ENCODE results near the gene EFCAB7.

DNA sequence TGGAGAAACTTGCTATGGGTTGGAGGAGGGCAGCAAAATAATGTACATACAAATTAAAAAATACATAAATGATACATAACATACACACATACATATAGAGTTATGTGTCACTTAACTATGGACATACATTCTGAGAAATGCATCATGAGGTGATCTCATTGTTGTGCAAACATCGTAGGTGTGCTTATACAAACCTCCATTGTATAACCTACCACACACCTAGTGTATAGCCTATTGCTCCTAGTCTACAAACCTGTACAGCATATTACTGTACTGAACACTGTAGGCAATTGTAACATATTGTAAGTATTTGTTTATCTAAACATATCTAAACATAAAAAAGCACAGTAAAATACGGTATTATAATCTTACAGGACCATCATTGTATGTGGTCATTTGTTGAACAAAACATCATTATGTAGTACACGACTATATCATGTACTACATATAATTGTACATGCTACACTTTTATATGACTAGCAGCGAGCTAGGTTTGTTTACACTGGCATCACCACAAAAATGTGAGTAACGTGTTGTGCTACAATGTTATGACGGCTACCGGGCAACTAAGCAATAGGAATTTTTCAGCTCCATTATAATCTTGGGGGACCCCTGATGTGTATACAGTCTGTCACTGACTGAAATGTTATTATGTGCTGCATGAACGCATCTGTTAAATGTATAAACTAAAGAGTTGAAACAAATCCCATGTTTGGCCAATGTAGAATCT lies 35.8 kb upstream of the EFCAB7 start:
- no peak for TF ChIP-seq POLR2A (IDR thresholded peaks at IDR 0.05)
- TF ChIP-seq, protein P1, sequence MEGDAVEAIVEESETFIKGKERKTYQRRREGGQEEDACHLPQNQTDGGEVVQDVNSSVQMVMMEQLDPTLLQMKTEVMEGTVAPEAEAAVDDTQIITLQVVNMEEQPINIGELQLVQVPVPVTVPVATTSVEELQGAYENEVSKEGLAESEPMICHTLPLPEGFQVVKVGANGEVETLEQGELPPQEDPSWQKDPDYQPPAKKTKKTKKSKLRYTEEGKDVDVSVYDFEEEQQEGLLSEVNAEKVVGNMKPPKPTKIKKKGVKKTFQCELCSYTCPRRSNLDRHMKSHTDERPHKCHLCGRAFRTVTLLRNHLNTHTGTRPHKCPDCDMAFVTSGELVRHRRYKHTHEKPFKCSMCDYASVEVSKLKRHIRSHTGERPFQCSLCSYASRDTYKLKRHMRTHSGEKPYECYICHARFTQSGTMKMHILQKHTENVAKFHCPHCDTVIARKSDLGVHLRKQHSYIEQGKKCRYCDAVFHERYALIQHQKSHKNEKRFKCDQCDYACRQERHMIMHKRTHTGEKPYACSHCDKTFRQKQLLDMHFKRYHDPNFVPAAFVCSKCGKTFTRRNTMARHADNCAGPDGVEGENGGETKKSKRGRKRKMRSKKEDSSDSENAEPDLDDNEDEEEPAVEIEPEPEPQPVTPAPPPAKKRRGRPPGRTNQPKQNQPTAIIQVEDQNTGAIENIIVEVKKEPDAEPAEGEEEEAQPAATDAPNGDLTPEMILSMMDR (IDR thresholded peaks at IDR 0.05 in 4 of 5, conservative IDR thresholded peaks at IDR 0.05 in 1 of 5), result no peak

Data from gastrocnemius medialis (tissue), 4 donors.